Adrenal gland (tissue), 5 donors: ENCODE results near the gene PWWP2B.

ENCODE experiments used
- POLR2A ChIP-seq, 2 donors: fragments of 450-650 bp; IDR thresholded peaks; one replicate each; pipeline ENCODE4 v1.6.1; 2017; ENCODE audit warnings: antibody characterized with exemption in 2 of 2, mild to moderate bottlenecking in 2 of 2, moderate library complexity in 1 of 2
- TF ChIP-seq, protein P1 (sequence below), 6 experiments: fragments of 450-650 bp in 4 of 6; fragments of 200-600 bp in 2 of 6; sonication (generic) in 1 of 6; IDR thresholded peaks; 1 replicate in 5 of 6; 2 replicates in 1 of 6; pipeline versions ENCODE4 v1.5.1 to v1.8.0; 2016 to 2021; ENCODE audit warnings: antibody characterized with exemption in 6 of 6, mild to moderate bottlenecking in 2 of 6, moderate library complexity in 1 of 6
- donor health status: DM: no; HTN: no; CAD: no.

DNA sequence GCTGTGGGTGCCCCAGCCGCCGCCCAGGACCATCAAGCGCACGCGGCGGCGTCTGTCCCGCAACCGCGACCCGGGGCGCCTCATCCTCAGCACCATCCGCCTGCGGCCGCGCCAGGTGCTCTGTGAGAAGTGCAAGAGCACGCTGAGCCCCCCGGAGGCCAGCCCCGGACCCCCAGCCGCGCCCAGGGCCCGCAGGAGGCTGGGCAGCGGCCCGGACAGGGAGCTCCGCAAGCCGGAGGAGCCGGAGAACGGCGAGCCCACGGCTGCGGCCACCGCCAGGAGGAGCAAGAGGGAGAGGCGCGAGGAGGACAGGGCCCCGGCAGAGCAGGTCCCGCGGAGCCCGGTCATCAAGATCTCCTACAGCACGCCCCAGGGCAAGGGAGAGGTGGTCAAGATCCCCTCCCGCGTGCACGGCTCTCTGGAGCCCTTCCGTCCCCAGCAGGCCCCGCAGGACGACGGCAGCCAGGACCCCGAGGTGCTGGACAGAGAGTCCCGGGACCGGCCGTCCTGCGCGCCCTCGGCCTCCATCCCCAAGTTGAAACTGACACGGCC, 8.0 kb downstream of the PWWP2B start:
- TF ChIP-seq, protein P1, sequence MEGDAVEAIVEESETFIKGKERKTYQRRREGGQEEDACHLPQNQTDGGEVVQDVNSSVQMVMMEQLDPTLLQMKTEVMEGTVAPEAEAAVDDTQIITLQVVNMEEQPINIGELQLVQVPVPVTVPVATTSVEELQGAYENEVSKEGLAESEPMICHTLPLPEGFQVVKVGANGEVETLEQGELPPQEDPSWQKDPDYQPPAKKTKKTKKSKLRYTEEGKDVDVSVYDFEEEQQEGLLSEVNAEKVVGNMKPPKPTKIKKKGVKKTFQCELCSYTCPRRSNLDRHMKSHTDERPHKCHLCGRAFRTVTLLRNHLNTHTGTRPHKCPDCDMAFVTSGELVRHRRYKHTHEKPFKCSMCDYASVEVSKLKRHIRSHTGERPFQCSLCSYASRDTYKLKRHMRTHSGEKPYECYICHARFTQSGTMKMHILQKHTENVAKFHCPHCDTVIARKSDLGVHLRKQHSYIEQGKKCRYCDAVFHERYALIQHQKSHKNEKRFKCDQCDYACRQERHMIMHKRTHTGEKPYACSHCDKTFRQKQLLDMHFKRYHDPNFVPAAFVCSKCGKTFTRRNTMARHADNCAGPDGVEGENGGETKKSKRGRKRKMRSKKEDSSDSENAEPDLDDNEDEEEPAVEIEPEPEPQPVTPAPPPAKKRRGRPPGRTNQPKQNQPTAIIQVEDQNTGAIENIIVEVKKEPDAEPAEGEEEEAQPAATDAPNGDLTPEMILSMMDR (IDR thresholded peaks at IDR 0.05): no peak
- no peak for TF ChIP-seq POLR2A (IDR thresholded peaks at IDR 0.05)
